ENCODE data around the gene CCDC27. TPM values are rescaled to one million over a fixed set of nuclear protein-coding genes. Genes with fewer than 3 reads are reported as not detected.

Gene CCDC27
- not detected in 2 replicates for total RNA-seq

DNA sequence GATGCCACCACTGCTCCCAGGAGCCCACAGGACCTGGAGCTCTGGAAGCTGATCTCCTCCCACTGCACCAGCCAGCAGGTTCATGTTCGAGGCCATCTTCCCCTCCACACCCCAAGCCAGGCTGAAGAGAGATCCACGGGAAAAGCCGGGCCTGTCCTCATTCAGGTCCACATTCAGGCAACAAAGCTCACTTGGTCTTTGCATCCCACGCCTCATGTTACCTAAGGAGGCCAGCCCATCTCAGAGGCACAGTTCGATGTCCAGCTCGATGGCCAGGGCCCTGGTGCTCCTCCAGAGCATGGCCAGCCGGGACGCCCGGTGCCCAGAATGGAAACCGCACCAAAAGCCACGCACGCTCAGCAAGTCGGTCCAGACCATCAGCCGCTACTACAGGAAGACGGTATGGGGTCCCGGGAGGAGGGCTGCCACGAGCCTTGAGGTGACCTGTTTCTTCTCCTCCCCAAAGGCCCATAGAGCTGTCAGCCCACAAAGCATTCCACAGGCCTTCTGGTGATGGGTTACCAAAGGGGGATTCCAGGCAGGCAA is at the start of gene CCDC27:
TSS of gene CCDC27 (plus strand) at position 51 of the 546 bp plus-strand sequence. CDS start at position 83, 32 bp downstream.
- no peak for DNase-seq (ENCODE audit: low read depth in 2 of 2)

GRCh38 chr1:3702528-3702927 is 49.7 kb upstream of the CCDC27 start:
- no peak for DNase-seq (ENCODE audit: low read depth in 2 of 2)

GRCh38 chr1:3702990-3703728 is 49.1 kb upstream of the CCDC27 start:
- DNase-seq (ENCODE audit: low read depth in 2 of 2) = no peak

DNA sequence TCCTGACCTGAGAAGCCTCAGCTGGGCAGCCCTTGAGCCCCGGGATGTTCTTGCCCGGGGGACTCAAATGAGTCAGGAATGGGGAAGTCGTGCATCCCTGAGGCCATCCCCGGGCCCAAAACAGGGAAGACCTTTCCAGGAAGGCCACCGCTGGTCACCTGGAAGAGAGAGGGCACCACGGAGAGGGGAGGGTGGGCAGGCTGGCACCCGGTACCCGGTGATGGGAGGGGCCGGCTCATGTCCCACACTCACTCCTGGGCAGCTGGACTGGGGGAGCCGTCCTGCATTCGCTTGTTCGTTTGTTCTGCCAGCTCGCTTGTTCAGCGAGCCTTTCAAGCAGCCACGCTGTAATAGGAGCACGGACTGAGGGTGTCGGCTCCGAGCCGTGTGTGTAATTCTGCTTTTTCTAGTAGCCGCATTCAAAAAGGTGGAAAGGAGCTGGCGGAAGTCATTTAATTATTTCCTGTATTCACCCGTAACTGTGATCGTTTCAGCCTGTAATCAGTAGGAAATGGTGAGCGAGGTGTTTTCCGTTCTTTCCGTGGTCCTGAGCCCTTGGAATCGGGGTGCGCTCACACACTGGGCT is 48.4 kb upstream of the CCDC27 start:
- peak in 1 of 2 donors; percentile 9 for DNase-seq (ENCODE audit: low read depth in 2 of 2)

DNA sequence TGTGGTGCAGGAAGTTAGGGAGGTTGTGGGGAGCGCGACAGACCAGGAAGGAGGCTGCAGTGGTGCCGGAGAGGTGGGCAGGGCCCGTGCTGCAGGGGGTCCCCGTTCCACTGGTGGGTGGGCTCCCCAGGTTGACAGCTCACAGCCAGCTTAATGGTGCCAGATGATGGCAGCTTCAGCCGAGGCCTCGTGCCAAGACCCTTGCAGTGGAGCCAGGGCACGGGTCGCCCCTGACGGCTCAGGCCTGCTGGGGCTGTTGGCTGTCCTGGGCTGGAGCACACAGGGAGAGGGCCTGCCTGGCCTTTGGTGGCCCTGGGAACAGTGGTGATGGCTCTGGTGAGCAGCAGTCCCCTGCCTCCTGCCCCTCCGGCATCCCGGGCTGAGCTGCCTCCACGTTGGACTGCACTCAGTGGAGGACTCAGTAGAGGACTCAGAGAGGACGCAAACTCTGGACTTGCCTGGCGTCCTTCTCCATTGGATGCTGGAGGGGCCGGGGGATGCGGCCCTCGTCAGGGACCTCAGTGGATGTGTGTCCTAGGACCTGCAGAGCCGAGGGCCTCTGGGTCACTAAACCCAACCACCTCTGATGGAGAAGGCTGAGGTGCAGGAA is 46.8 kb upstream of the CCDC27 start:
- no peak for DNase-seq (ENCODE audit: low read depth in 2 of 2)

GRCh38 chr1:3706651-3707297 is 45.5 kb upstream of the CCDC27 start:
- DNase-seq (ENCODE audit: low read depth in 2 of 2) = no peak

- DNase-seq (ENCODE audit: low read depth in 2 of 2) = no peak
These were observed 44.8 kb upstream of the CCDC27 start for GRCh38 chr1:3707298-3707938.

DNA sequence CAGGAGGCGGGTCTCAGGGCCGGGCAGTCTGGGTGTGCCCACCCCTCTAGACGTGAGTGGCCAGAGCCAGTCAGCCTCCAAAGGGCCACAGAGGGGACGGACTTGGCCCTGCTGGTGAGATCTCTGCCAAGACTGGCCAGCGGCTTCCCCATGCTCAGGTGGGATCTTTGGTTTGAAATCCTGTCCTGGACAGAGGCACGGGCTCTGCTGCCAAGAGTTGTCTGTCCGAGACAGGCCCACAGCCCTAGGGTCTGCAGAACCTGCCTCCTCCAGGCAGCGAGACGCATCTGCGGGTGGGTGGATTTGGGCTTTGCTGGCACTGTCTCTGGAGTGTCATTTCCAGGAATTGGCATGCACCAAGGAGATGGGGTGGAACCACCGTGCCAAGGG is 44.3 kb upstream of the CCDC27 start:
- no peak for DNase-seq (ENCODE audit: low read depth in 2 of 2)

DNA sequence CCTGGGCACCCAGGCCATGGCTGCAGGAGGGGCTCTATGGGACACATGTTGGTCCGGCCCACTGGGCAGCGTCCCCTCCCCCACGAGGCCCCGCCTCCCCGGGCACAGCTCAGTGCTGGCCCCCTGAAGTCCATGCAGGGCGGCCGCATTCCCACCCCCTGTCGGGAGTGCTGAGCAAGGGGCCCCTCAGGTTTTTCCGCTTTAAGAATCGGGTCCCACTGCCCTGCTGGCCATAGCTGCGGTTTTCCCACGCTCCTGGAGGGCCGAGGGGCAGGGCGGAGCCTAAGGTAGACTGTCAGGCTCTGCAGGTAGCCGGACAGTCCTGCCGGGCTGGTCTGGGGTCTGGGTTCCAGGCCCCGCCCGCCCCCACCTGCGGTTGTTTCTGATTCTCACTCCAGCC is 43.5 kb upstream of the CCDC27 start:
- DNase-seq (ENCODE audit: low read depth in 2 of 2) = no peak

GRCh38 chr1:3710251-3710650 is 42.0 kb upstream of the CCDC27 start:
- no peak for DNase-seq (ENCODE audit: low read depth in 2 of 2)

GRCh38 chr1:3711381-3711779 is 40.9 kb upstream of the CCDC27 start:
- no peak for DNase-seq (ENCODE audit: low read depth in 2 of 2)

DNA sequence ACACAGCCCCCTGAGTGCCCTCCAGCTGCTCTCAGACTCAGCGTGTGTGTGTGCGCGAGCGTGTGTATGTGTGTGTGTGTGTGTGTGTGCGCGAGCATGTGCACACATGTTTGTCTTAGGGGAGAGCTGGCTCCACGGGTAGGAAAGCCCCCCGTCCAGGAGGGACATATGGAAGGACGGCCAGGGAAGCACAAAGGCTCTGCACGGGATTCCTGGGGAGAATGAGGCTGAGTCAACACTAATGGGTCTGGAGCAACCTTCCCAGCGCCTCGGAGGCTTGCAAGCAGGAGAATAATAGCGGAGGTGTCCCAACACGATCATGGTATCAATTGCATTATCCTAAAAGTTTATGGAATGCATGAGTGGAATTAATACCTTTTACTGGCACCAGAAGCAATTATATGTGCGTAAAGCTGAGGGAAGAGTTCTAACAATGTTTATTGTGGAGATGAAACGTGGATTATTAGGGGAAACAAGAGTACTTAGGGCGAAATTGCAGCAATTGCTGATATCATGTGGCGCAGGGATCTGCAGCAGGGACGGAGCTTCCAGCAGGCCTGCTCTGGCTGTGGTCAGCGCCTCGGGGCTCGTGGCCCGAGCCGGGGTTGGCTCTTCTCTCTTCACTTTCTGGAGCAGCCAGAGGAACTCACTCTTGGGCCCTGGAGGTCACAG is 40.3 kb upstream of the CCDC27 start:
- DNase-seq (ENCODE audit: low read depth in 2 of 2) = no peak

GRCh38 chr1:3712573-3713535 is 39.4 kb upstream of the CCDC27 start:
- no peak for DNase-seq (ENCODE audit: low read depth in 2 of 2)

DNA sequence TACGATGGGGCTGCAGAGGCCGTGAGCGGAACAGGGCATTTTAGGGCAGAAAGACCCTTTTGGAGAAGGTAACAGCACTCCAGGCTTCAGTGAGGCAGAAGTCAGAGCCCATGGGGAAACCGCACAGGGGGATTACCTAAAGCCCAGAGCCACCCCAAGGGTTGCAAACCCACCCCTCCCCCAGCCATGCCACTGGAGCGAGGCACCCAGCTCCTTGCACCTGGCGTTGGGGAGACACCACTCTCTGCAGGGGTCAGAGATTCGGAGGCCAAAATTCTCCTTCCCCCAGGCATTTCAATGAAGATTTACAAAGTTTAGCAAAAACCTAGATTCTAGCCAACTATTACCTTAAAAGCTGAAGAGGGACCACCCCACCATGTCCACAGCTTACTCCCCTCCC is 38.4 kb upstream of the CCDC27 start:
- DNase-seq (ENCODE audit: low read depth in 2 of 2) = no peak

DNA sequence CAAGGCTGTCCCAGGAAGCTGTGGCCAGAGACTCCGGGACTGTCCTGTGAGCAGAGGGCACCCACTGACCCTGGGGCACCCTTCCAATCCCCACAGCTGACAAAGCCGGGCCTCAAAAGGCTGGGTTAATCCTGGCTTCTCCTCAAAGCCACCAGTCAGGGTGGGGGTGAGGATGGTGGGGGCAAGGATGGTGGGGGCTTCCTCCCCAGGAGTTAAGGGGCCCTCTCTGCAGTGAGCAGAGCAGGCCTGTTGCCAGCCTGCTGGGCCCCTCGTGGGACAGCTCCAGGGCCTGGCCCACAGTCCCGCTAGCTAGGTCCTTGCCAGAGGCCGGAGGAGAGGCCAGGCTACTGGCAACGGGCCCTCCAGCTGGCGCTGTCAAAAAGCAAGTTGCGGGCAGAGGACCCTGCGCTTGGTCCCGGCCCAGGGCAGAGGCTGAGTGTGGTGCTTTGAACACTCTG is 37.9 kb upstream of the CCDC27 start:
- DNase-seq (ENCODE audit: low read depth in 2 of 2) = no peak

DNA sequence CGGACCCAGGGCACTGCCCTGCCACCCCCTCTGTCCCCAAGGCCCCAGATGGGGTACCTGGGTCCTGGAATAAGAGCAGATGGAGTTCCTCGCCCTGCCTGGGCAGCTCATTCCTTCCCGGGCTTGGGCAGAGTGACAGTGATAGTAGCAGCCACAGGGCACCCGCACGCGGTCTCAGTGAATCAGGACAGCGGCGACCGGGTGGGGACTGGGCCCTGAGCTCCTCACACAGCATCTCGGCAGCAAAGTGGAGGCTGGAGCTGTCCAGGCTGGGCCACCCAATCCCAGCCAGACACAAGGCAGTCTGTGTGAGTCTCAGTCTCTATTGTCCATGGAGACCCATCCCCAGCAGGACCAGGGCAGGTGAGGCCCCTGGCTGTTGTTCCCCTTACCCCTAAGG is 37.4 kb upstream of the CCDC27 start:
- no peak for DNase-seq (ENCODE audit: low read depth in 2 of 2)

DNA sequence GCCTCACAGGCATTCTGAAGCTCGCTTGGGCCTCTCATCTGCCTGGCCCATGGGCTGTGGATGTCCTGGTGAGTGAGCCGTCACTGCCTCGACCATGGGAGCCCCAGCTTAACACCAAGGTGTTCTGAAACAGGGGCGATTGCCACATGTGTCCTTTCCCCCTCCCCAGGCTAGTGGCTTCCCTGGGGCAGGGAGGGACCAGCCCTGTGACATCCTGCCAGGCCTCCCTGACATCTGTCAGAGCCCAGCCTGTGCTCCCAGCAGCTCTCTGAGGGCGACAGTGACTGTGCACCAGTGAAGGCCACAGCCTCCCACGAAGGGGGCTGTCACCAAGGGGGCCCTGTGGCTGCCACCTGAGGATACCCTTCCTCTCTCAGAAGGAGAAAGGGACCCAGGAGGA is 35.9 kb upstream of the CCDC27 start:
- DNase-seq (ENCODE audit: low read depth in 2 of 2) = no peak

- DNase-seq (ENCODE audit: low read depth in 2 of 2) = no peak
These were observed 35.1 kb upstream of the CCDC27 start for GRCh38 chr1:3717041-3717714.
